Endometrial microvascular endothelial cells (primary cell): Measurements from ENCODE around the gene CACNA1B. TPM values are rescaled to one million over a fixed set of nuclear protein-coding genes. Genes with fewer than 3 reads are reported as not detected.
"Not testable (repeated sequence)": the region's sequence is repeated elsewhere in the genome, so short reads cannot be mapped to it uniquely, and the experiment has no call there.

Experiments
- in situ Hi-C: cut with HindIII; loops from 2 replicates; pipeline ENCODE4 v1.10.0; 2017; ENCODE audit warnings: low sequenced_read_pairs, low pct_unique_long_range_greater_than_20kb; ENCODE audit errors: inconsistent ontology term
- total RNA-seq: library from RNA; depleted of rRNA; stranded (reverse); fragments of >200 nt; gene quantifications from one replicate; pipeline ENCODE4 v1.2.3, GENCODE V29; 2015; ENCODE audit errors: inconsistent ontology term

The CACNA1B gene
- total RNA-seq, 1 donor from 2014 or later = not detected

DNA sequence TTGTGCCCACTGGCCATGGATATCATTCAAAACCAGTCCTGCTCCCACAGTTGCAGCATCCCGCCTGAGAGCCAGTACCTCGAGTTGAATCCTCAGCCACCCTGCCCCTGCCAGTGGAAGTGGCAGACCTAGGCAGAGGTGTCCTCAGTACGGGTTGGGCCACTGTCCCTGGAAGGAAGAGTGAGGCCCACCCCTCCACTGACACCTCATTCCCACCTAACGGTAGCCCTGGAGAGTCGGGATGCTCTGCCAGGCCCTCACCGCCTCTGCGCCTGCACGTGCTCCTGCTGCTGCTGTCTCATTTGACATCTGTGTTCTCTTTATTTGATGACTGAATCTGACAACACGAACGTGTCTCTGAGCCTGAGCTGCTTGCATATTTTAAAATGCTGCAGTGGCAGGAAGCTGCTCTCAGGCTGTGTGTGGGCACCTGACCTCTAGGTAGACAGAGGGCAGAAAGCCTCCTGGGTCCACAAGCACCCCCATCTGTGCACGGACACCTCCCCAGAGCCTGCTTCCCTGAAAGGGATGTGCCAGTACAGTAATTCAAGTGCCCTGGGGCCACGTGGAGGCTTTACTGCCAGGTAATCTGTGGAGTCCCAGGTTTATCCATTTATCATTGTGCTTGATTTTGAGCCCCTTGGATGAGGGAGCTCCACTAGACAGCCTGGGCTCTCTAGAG is 194.7 kb downstream of the CACNA1B start:
- in situ Hi-C loops = no loop called here

GRCh38 chr9:138072897-138073296 is 195.3 kb downstream of the CACNA1B start:
- in situ Hi-C loops = no loop called here

GRCh38 chr9:138073408-138073807 is 195.8 kb downstream of the CACNA1B start:
- in situ Hi-C loops = no loop called here

- in situ Hi-C loops = no loop called here
Measured at GRCh38 chr9:138073808-138074207, 196.2 kb downstream of the CACNA1B start.

- in situ Hi-C loops = no loop called here
Measured at GRCh38 chr9:138074516-138074915, 196.9 kb downstream of the CACNA1B start.

GRCh38 chr9:138075496-138075895 is 197.9 kb downstream of the CACNA1B start:
- in situ Hi-C loops = no loop called here

DNA sequence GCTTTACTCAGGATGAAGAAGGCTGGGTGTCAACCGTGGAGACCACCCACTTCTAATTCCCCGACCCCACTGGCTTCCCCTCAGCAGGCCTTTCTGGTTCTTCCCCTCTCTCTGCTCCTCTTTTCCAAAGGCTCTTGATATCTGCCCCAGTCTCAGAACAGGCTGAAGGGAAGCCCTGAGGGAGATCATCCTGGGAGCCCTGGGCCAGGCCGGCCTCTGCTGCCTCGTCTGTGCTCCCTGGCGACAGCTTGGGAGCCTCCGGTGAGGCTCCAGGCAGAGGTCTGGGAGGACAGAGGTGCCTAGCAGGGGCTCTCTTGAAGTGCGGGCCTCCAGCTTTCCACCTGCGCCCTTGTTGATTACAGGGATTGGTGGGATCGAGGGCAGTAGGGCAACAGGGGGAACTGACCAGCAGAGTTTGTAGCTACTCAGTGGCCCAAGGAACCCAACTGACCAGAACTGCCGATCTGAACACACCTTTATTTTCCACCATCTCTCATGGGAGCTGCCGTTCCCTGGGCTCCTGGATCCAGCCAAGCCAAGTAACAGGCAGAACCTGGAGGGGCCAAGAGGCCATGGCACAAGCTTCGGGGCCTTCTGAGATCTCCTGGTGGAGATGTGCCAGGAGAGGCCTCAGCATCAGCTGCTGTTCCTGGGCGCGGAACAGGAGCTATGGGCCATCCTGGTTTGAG is 198.5 kb downstream of the CACNA1B start:
- in situ Hi-C loops = no loop called here

DNA sequence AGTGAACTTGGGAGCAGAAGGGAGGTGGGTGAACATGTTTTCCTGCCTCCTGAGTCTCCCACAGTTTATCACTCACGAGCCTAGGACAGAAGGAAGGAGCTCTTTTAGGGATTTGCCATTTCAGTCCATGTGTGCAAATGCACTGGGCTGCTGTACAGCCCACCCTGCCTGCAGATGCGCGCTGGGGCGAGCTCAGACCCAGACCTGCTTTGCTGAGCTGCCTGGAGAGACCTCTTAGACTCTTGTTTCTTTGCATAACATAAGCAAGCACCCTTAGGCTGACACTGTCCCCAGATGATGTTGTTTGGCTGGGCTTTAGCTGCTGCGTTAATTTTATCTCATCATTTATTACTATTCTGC is 199.0 kb downstream of the CACNA1B start:
- in situ Hi-C loops = no loop called here

DNA sequence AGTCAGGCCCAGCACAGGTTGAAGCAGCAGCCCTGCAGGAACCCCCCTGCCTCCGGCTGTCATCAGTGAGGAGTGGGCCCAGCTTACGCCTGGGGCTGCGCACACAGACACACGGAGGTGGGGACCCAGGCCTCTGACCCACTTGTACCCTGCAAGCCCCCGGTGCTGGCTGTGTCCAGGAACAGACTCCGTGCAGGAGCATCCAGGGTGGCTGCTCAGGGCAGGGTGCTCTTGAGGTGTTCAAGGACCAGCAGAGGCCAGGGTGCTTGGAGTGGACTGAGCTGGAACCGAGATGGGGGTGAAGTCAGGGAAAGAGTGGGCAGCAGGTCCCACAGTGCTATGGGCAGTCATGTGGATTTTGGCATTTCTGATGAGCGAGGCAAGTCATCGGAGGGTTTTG is 199.5 kb downstream of the CACNA1B start:
- in situ Hi-C loops = no loop called here

DNA sequence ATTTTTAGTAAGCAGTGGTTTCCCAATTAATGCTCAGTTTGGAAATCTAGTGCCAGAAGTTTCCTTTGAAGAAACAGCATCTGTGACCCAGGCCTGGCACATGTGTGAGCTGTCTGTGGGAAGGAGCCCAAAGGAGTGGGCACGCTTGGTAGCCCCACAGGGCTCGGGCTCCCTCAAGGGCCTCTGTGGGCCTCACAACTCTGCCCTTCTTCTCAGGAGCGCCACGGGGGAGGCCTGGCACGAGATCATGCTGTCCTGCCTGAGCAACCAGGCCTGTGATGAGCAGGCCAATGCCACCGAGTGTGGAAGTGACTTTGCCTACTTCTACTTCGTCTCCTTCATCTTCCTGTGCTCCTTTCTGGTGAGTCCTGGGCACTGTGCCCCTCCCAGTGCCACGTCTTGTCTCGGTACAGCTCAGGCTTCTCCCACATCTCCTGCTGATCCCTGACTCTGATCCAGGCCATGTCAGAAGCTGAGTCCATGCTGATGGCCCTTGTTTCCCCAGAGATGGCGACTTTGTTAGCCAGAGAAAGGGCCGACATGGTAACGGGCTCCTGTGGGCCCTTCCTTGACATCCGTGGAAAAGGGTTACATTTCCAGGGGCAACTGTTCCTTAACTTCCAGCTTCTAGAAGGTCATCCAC is 200.4 kb downstream of the CACNA1B start:
- in situ Hi-C loops = no loop called here

DNA sequence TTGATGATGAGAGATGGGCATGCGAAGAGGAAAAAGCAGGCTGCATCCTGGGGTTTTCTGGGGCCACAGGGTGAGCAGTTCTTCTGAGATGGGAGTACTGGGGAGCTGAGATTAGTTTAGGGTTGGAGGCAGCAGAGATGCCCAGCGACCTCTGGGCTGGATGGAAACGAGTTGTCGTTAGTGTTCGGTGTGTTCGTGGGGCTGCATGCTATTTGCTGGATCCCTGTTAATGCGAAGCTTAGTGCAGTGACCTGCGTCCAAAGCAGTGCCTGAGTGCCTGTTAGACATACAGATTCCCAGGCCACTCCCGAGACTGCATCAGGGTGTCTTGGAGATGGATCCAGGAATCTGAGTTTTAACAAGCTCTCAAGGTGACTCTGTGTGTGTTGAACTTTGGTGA is 201.3 kb downstream of the CACNA1B start:
- in situ Hi-C loops = no loop called here

- in situ Hi-C loops = no loop called here
Measured at GRCh38 chr9:138080979-138081378, 203.4 kb downstream of the CACNA1B start.

DNA sequence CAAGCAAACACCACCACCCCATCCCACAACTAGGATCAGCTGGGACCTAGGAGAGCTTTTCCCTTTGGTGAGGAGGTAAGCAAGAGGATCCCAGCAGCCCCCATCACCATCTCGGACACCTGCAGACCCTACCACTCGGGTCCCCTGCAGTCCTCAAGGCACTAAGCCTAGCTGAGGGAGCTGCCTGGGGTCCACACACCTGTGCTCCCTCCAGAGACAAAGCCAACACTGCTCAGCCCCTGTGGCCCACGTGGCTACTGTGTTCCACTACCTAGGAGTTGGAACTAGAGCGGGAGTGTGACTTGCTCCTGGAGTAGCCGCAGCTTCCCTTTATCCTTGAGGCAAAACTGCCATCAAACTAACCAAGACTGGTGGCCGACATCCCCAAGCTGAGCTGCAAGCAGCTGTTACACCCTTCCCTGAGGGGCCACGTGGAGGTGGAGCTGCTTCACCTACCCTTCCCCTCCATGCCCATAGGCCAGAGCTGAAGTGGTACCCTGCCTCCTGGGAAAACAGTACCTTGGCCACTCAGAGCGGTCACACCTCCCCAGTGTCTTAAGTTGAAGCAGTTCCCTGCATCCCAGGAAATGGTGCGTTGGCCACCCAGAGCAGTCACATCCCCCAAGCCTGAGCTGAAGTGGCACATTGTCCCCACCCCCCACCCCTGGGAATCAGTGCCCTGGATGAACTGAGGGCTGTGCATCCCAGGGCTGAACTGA is 205.5 kb downstream of the CACNA1B start:
- in situ Hi-C loops = no loop called here

GRCh38 chr9:138083873-138084272 is 206.3 kb downstream of the CACNA1B start:
- in situ Hi-C loops = no loop called here

- in situ Hi-C loops = no loop called here
Measured at GRCh38 chr9:138085568-138085967, 208.0 kb downstream of the CACNA1B start.

- in situ Hi-C loops = not testable (repeated sequence)
Measured at GRCh38 chr9:138092057-138092456, 214.5 kb downstream of the CACNA1B start.

DNA sequence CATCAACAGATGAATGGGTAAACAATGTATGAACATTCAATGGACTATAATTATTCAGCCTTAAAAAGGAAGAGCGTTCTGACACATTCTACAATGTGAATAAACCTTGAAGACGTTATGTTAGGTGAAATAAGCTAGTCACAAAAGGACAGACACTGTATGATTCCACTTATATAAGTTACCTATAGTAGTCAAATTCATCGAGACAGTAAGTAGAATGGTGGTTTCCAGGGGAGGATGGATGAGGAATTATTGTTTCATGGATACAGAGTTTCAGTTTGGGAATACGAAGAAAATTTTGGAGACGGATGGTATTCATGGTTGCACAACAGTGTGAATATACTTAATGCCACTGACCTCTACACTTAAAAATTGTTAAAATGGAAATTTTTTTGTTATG is 216.4 kb downstream of the CACNA1B start:
- in situ Hi-C loops = no loop called here

DNA sequence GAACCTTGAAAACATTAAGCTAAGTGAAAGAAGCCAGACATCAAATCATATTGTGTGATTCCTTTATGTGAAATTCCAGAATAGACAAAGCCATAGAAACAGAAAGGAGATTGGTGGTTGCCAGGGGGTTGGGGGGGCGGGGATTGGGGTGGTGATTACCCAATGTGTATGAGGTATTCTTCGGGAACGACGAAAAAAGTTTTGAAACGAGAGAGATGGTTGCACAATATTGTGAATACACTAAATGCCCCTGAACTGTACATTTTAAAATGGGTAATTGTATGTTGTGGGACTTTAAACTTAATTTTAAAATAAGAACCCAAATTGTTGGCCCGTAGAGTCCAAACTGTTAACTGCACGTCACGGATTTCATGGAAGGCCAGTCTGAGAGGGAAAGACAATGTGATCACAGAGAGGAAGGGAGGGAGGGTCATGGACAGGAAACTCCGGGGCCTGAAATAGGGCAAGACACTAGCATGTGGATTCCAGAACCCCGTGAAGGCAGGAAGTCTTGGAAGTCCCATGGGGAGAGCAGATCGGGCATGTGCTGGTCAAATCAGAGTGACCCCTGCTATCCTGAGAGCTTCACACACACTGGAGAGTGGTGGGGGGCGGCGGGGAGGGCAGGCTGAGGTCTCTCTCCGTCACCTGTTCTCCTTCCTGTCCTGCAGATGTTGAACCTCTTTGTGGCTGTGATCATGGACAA is 218.4 kb downstream of the CACNA1B start:
- in situ Hi-C loops = no loop called here

- in situ Hi-C loops = no loop called here
Measured at GRCh38 chr9:138096519-138096845, 218.9 kb downstream of the CACNA1B start.
